ENCODE data around the gene TMEM225B.

GRCh38 chr7:99618726-99619125 is 20.7 kb downstream of the TMEM225B start:
- TF ChIP-seq CTCF (IDR thresholded peaks at IDR 0.05) (no peak), POLR2A (IDR thresholded peaks at IDR 0.05) (no peak)
